SK-N-SH (cell line): ENCODE data around the gene TSEN2.

Source experiments
- CTCF ChIP-seq: fragments of 200-600 bp; sonication (generic); IDR thresholded peaks from 2 replicates; pipeline ENCODE4 v1.6.1; 2017; ENCODE audit warnings: antibody characterized with exemption, mild to moderate bottlenecking, moderate library complexity
- EP300 ChIP-seq, 2 experiments: IDR thresholded peaks; 2 replicates each; pipeline versions ENCODE4 v1.4.0 to v1.6.1; 2012; ENCODE audit warnings: borderline replicate concordance in 1 of 2, low read depth in 1 of 2, low read length in 1 of 2
- EZH2phosphoT487 ChIP-seq: fragments of 200-600 bp; sonication (generic); IDR thresholded peaks from 2 replicates; pipeline ENCODE4 v1.6.1; 2017; ENCODE audit warnings: low read depth, mixed run types, mild to moderate bottlenecking, antibody characterized with exemption, moderate library complexity, borderline replicate concordance
- FOXM1 ChIP-seq: IDR thresholded peaks from 2 replicates; pipeline ENCODE4 v1.4.0; 2012; ENCODE audit warnings: low read depth, mild to moderate bottlenecking
- GABPA ChIP-seq: IDR thresholded peaks from 2 replicates; pipeline ENCODE4 v1.4.0; 2012; ENCODE audit warnings: low read depth, mild to moderate bottlenecking
- POLR2AphosphoS5 ChIP-seq: IDR thresholded peaks from 2 replicates; pipeline ENCODE4 v1.6.1; 2012; ENCODE audit warnings: low read depth, low read length
- RAD21 ChIP-seq: IDR thresholded peaks from 2 replicates; pipeline ENCODE4 v1.6.1; 2012; ENCODE audit warnings: mild to moderate bottlenecking, low read length
- REST ChIP-seq: IDR thresholded peaks from 2 replicates; pipeline ENCODE4 v1.6.1; 2012; ENCODE audit warnings: mild to moderate bottlenecking, low read depth, low read length, moderate library complexity
- SIN3A ChIP-seq: IDR thresholded peaks from 2 replicates; pipeline ENCODE4 v1.6.1; 2012; ENCODE audit warnings: low read depth, mild to moderate bottlenecking, low read length, moderate library complexity, borderline replicate concordance
- SMC3 ChIP-seq: IDR thresholded peaks from 2 replicates; pipeline ENCODE4 v1.6.1; 2012; ENCODE audit warnings: low read depth, low read length, improper control_type of control experiment
- USF2 ChIP-seq: fragments of 150-350 bp; IDR thresholded peaks from 2 replicates; pipeline ENCODE4 v1.6.1; 2017; ENCODE audit warnings: antibody characterized with exemption, low read length, low read depth, borderline replicate concordance
- YY1 ChIP-seq: IDR thresholded peaks from 2 replicates; pipeline ENCODE4 v1.4.0; 2012; ENCODE audit warnings: low read depth, mild to moderate bottlenecking

GRCh38 chr3:12470111-12470510 is 14.2 kb upstream of the TSEN2 start:
- TF ChIP-seq CTCF (no peak), YY1 (no peak), POLR2AphosphoS5 (no peak), SIN3A (no peak), FOXM1 (no peak), REST (no peak), EP300 (IDR thresholded peaks at IDR 0.05; ENCODE audit: borderline replicate concordance in 1 of 2, low read depth in 1 of 2, low read length in 1 of 2) (no peak), SMC3 (no peak), EZH2phosphoT487 (no peak), RAD21 (no peak), USF2 (no peak), GABPA (no peak)
